GM21367 (cell line): ENCODE measurements around the gene CHST11.

ENCODE experiments used
- ATAC-seq: cut with Tn5 transposase; IDR thresholded peaks from one replicate; pipeline ENCODE4 v1.9.1; 2021; ENCODE audit not compliant: unreplicated experiment

Gene CHST11

GRCh38 chr12:104427547-104427938, 29.2 kb upstream of the CHST11 start:
- ATAC-seq = no peak

DNA sequence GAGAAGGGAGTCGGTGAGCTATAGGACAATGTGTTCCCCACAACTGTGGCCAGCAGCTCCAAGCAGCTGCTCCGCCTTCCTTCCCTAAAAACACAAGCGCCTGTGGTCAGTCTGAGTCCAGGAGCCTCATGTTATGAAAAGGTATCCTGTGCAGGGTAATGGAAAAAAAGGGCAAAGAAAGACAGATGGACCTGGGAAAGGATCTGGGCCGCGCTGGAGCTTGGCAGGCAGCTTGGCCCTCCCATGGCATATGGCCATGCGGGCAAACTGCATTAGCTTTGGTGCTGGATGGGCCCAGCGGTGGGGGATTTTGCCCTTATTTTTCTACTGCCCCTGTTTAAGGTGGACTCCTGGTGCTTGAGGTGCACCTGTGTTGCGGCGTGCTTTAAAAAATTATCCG, 23.7 kb upstream of the CHST11 start:
- no peak for ATAC-seq

DNA sequence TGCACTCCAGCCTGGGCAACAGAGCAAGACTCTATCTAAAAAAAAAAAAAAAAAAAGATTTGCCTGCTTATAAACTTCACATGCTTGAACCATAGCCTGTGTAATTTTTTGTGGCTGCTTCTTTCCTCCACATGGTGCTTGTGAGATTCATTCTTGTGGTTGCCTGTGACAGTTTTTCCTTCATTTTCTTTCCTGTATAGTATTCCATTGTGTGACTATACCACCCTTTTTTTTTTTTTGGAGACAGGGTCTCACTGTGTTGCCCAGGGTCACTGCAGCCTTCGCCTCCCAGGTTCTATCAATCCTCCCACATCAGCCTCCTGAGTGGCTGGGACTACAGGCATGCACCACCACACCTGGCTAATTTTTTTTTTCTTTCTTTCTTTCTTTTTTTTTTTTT, 22.6 kb upstream of the CHST11 start:
- no peak for ATAC-seq

DNA sequence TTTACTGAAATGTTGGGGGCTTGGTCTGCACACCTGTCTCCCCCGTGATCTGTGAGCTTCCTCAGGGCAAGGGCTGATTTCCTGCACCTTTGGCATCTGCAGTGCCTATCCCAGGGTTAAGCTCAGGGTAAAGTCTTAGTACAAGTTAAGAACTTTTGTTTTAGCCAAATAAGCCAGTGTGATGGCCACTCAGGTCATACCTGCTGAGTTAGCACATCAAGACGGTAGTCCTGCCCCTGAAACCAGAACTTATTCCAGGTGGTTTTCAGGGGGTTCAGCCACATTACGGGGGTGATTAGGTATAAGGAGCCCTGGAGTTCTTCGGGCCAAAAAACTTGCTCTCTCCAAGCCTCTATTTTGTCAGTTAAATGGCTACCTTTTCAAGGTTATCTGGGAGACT, 21.6 kb upstream of the CHST11 start:
- ATAC-seq = no peak

DNA sequence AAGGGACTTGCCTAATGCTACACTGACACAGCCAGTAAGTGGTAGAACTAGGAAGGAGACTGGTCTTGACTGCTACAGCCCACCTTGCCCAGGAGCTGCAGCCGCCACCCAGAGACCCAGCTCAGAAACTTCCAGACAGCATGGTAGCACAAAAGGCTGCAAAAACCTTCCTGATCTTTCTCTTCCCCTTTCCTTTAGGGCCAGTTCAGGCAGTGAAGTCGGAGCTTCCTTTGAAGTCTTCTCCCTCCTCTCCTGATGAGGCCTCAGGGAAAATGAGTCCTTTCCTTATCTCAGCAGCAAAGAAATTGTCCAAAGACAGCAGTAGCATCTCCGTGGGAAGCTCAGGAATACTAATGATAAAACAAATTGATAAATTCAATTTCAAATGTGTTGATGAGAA, 21.0 kb upstream of the CHST11 start:
- no peak for ATAC-seq

GRCh38 chr12:104436790-104437189, 20.0 kb upstream of the CHST11 start:
- ATAC-seq = no peak

GRCh38 chr12:104438134-104438533, 18.6 kb upstream of the CHST11 start:
- no peak for ATAC-seq

DNA sequence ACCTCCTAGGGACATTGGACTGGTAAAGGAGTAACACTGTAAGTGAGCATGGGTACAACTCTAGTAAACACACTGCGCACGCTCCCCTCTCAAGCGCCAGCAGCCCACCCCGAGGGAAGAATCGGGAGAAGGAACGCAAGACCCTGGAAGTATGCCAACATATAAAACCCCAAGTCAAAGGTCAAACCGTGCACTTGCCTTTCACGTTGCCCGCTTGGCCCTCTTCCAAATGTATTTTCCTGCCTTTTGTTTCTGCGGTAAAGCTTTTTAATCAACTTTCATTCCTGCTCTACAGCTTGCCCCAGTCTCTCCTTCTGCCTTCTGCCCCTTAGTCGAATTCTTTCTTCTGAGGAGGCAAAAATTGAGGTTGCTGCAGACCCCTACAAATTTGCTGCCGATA, 17.6 kb upstream of the CHST11 start:
- ATAC-seq = no peak

DNA sequence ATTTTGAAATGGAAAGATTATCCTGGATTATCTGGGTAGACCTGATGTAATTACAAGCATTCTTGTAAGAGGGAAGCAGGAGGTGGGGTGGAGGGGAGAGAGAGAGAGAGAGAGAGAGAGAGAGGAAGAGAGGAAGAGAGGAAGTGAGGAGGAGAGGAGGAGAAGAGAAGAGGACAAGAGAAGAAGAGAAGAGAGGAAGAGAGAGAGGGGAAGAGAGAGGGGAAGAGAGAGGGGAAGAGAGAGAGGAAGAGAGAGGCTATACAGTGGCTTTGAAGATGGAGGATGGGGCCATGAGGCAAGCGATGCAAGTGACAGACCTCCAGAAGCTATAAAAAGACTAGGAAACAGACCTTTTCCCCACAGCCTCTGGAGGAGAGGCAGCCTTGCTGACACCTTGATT, 13.7 kb upstream of the CHST11 start:
- ATAC-seq = no peak

GRCh38 chr12:104446646-104447421, 9.9 kb upstream of the CHST11 start:
- ATAC-seq = no peak

- no peak for ATAC-seq
Measured at GRCh38 chr12:104448031-104448430, 8.7 kb upstream of the CHST11 start.

DNA sequence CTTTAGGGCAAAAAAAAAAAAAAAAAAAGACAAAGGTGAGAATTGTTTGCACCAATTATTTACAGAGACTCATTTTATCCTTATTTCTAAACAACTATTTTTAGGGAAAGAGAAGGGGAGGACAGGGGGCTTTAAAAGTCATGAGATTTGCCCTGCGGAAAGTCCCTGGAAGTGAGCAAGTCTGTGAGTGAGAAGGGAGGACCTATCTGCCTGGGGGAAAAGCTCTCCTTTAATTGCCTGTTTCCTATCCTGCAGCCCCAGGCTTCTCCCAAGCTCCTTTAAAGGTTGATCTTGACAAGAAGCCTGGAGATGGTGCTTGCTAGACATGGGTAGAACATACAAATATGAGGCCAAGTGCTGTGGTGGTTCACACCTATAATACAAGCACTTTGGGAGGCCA, 8.3 kb upstream of the CHST11 start:
- ATAC-seq = no peak

- no peak for ATAC-seq
Measured at GRCh38 chr12:104450700-104451099, 6.0 kb upstream of the CHST11 start.

- no peak for ATAC-seq
Measured at GRCh38 chr12:104452087-104452486, 4.7 kb upstream of the CHST11 start.

GRCh38 chr12:104453133-104453532, 3.6 kb upstream of the CHST11 start:
- no peak for ATAC-seq

- no peak for ATAC-seq
Measured at GRCh38 chr12:104454997-104455396, 1.8 kb upstream of the CHST11 start.

GRCh38 chr12:104455578-104456416, 951 bp upstream of the CHST11 start:
- no peak for ATAC-seq

DNA sequence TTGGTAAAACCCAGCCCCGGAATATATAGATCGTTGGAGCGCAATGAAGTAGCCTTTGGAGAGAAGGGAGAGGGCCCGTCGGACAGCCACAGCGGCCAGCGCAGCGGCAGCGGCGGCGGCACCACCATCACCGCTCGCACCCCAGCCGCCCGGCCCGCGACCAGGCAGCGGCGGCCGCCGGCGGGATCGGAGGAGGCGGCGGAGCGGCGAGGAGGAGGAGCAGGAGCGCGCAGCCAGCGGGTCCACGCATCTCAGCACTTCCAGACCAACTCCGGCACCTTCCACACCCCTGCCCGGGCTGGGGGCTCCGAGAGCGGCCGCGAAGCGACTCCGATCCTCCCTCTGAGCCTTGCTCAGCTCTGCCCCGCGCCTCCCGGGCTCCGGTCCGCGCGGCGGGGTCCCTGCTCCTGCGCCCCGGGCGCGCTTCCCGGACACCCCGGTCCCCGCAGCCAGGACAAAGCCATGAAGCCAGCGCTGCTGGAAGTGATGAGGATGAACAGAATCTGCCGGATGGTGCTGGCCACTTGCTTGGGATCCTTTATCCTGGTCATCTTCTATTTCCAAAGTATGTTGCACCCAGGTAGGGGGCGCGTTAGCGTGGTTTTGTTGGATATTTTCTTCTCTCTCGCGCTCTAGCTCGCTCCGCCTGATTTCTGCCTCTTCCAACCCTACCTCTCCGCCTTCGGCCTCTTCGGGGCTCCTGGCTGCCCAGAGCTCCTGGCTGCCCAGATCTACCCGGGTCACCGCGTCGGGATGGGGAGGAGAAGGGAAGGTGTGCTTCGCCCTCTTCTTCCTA, 400 bp downstream of the CHST11 start:
- peak; percentile 8 for ATAC-seq

DNA sequence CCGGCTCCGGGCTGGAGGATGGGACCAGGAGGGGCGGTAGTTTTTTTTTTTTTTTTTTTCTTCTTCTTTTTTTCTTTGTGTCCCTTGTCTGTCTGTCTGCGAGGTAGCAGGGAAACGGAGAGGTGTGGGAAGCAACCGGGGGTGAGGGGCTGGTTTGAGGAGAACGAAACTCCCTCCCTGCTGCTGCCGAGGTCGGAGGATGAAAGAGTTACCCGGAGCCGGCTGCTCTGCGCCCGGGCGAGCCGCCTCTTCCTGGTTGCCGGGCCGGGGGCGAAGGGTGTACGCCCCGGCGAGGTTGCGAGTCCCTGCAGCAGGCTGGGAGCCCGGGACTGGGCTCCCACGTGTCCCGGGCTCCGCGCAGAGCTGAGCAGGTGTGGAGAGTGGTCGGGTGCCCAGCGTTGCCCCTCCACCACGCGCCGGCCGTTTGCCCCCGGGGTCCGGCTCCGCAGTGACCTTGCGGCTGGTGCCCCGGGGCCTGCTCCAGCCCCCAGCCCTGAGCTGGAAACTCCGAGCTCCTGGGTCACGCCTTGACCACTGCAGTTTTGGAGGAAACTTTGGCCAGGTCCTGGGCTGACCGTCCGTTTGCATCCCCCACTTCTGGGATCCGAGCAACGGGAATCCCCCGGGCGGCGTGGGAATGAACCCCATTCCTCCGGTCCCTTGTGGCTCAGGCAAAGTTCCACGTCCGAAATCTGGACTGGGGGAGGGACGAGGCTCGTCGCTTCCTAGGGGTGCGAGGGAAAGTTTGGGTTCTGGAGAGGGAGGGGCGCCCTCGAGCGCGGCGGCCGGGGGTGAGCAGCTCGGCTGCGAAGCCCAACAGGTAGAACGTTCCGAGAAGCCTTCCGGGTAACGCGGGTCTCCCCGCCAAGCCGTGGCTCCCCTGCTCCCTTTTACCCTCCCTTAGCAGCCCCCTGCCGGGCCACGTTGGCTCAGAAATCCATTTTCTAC, 1.3 kb downstream of the CHST11 start:
- no peak for ATAC-seq

DNA sequence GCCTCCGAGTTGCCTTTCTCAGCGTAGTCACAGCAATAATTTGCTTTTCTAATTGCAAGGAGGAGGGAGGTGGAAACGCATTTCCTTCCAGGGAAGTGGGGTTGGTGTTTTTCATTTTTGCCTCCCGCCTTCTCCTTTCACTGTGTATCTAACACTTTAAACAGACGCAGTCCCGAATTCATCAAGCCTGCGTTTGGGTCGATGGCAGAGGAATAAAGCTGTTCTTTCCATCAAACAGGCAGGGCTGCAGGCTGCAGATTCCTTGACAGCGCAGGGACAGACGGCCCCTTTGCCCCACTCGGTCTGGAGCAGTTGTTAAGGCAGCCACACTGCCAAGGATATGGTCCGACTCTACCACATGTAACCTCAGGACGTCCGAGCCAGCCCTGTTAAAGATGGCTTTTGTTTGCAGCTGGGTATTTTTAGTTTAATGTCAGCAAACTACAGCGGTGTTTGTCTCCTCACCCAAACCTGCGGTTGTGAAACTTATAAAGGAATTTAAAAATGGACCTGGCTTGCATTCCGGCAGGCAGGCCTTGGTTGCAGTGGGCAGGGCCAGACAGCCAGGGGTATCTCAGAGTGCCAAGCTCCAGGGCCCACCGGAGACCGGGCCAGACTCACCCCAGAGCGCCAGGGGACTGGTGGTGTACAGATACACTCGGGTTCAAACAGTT, 2.1 kb downstream of the CHST11 start:
- ATAC-seq = no peak
